Thyroid gland (tissue), 4 donors: ENCODE measurements around the gene SPRR5.

Experiments used
- POLR2A ChIP-seq, 2 donors: fragments of 450-650 bp; IDR thresholded peaks; one replicate each; pipeline ENCODE4 v1.6.1; 2017; ENCODE audit warnings: antibody characterized with exemption in 2 of 2, mild to moderate bottlenecking in 2 of 2, moderate library complexity in 1 of 2
- TF ChIP-seq, protein P1 (sequence below), 6 experiments: fragments of 200-600 bp in 3 of 6; fragments of 450-650 bp in 3 of 6; sonication (generic) in 3 of 6; IDR thresholded peaks; one replicate each; pipeline ENCODE4 v1.5.1; 2016 to 2019; ENCODE audit warnings: antibody characterized with exemption in 6 of 6, mild to moderate bottlenecking in 2 of 6, inconsistent platforms in 1 of 6, moderate library complexity in 1 of 6

DNA sequence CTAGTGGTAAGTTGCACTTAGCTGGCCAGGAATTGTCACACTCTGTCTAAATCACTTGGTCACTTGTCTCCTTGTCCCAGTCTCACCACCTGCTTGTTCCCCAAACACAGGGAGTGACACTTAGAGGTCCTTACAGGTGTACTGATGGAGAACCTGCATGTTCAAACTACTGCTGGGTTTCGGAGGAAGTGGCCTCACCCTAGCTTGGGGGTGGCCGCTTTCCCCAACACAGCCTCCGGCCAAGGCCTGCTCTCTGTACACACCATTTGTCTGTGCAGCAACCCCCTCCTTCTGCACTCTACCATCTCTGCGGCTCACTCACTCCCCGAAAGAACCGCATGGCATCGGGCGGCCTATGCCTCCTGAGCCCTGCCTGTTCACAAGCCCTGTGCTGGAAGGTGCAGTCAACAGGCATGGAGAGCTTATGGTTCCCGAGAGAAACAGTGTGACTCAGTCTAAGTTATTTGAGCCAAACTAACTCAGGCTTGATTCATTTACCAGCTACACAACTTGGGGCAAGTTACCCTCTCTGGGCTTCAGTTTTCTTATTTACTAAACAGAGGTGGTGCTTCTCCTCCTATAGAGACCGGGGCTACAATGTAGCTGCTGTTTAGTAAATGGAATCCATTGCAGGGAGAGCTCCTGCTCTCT lies 12.9 kb downstream of the SPRR5 start:
- TF ChIP-seq, protein P1, sequence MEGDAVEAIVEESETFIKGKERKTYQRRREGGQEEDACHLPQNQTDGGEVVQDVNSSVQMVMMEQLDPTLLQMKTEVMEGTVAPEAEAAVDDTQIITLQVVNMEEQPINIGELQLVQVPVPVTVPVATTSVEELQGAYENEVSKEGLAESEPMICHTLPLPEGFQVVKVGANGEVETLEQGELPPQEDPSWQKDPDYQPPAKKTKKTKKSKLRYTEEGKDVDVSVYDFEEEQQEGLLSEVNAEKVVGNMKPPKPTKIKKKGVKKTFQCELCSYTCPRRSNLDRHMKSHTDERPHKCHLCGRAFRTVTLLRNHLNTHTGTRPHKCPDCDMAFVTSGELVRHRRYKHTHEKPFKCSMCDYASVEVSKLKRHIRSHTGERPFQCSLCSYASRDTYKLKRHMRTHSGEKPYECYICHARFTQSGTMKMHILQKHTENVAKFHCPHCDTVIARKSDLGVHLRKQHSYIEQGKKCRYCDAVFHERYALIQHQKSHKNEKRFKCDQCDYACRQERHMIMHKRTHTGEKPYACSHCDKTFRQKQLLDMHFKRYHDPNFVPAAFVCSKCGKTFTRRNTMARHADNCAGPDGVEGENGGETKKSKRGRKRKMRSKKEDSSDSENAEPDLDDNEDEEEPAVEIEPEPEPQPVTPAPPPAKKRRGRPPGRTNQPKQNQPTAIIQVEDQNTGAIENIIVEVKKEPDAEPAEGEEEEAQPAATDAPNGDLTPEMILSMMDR (IDR thresholded peaks at IDR 0.05), result no peak
- no peak for TF ChIP-seq POLR2A (IDR thresholded peaks at IDR 0.05)
